Middle frontal gyrus (tissue), 1 donor: ENCODE measurements around the gene NDOR1.
"Not testable (repeated sequence)": the region's sequence is repeated elsewhere in the genome, so short reads cannot be mapped to it uniquely, and the experiment has no call there.

ENCODE experiments used
- DNase-seq: peaks from one replicate; pipeline ENCODE4 v3.0.0-alpha.2; 2015; ENCODE audit warnings: low spot score; ENCODE audit errors: extremely low spot score

The NDOR1 gene

DNA sequence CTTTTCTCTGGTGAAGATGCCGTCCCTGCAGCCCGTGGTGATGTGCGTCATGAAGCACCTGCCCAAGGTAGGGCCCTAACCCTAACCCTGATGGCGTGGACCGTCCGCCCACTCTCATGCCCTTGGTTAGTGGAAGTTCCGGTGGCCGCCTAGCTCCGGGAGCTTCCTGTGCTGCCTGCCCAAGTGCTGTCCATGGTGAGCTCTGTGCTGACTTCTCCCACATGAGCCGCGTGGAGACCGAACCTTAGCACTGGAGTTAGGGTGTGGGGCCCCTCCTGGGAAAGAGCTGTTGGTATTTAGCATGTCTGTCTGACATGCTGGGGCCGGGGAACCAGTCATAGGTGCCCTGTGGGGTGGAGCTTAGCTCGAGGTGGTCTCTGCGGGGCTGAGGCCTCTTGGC lies 50.9 kb downstream of the NDOR1 start:
- DNase-seq: no peak

DNA sequence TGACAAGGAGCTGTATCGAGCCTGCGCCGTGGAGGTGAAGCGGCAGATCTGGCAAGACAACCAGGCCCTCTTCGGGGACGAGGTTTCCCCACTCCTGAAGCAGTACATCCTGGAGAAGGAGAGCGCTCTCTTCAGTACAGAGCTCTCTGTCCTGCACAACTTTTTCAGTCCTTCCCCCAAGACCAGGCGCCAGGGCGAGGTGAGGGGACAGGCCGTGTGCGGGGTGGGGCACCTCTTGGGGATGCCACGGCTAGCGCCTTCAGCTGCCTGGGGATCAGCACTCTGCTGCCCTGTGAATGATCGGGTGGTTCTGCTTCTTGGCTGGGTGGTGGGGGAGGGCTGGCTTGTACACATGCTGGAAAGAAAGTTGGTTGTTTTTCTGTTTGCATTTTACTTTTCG lies 51.4 kb downstream of the NDOR1 start:
- DNase-seq: no peak

DNA sequence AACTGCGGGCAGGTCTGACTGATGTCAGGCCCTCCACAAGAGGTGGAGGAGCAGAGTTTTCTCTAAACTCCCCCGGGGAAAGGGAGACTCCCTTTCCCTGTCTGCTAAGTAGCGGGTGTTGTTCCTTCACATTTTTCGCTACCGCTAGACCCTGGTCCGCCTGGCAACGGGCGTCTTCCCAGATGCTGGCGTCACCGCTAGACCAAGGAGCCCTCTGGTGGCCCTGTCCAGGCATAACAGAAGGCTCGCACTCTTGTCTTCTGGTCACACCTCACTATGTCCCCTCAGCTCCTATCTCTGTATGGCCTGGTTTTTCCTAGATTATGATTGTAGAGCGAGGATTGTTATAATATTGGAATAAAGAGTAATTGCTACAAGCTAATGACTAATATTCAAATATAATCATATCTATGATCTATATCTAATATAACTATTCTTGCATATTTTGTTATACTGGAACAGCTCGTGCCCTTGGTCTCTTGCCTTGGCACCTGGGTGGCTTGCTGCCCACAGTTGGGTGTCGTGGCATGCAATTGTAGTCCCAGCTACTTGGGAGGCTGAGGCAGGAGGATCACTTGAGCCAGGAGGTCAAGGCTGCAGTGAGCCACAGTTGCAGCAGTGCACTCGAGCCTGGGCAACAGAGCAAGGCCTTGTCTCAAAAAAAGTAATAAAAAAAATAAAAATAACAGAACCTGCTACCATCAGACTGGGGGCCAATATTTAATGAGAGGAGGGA lies 56.8 kb downstream of the NDOR1 start:
- not testable (repeated sequence) for DNase-seq

DNA sequence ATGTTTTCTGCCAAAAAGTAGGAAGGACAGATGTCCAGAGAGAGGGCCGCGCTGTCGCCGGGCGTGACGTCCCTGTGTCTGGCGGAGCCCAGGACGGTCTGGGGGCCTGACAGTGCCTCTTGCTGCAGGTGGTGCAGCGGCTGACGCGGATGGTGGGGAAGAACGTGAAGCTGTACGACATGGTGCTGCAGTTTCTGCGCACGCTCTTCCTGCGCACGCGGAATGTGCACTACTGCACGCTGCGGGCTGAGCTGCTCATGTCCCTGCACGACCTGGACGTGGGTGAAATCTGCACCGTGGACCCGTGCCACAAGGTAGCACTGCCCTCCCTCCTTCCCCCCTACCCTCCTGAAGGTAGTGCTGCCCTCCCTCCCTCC lies 57.4 kb downstream of the NDOR1 start:
- no peak for DNase-seq

DNA sequence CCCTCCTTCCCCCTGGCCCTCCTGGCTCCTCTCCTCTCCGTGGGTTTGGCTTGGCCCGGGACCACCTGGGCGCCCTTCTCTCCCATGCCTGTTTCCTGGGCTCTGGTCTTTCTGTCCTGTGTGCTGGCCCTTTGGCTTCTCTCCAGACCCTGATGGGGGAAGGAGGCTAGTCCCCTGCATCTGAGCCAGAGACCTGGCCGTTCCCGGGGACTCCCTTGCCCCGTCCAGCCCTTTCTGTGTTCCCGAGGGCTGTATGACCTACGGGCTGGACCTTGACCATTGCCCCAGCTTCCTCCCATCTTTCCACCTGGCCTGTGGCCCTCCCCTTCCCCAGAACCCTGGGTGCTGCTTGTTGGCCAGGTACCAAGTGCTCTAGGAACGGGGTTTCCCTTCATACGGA lies 58.0 kb downstream of the NDOR1 start:
- DNase-seq: no peak

DNA sequence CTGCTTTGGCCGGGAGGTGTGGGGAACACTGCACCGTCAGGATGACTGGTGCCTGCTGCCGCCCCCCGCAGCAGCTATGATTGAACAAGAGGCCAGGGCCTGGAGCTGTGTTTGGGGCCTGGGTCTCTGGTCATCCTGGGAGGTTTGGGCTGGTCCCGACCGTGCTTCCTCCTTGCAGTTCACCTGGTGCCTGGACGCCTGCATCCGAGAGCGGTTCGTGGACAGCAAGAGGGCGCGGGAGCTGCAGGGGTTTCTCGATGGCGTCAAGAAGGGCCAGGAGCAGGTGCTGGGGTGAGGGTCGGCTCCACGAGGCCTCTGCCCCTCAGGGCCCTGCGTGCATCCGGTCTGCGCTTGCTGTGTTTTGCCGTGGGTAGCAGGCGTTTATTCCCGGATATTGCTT lies 58.6 kb downstream of the NDOR1 start:
- no peak for DNase-seq

DNA sequence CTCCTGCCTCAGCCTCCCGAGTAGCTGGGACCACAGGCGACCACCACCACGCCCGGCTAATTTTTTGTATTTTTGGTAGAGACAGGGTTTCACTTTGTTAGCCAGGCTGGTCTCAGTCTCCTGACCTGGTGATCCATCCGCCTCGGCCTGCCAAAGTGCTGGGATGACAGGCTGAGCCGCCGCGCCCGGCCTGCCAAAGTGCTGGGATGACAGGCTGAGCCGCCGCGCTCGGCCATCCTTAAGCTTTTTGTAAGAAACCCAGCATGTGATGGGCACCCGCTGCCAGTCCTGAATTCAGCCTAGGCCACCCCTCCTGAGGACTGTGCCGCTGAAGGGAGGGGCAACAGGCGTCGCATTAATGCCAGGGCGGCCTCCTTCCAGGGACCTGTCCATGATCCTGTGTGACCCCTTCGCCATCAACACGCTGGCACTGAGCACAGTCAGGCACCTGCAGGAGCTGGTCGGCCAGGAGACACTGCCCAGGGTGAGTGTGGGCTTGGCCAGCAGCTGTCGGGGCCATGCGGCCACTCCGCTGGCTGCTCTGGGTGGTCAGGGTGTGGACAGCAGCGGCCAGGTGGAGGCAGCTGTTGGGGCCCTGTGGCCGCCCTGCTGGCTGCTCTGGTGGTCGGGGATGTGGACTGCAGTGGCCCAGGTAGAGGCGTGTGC lies 60.1 kb downstream of the NDOR1 start:
- DNase-seq: no peak

DNA sequence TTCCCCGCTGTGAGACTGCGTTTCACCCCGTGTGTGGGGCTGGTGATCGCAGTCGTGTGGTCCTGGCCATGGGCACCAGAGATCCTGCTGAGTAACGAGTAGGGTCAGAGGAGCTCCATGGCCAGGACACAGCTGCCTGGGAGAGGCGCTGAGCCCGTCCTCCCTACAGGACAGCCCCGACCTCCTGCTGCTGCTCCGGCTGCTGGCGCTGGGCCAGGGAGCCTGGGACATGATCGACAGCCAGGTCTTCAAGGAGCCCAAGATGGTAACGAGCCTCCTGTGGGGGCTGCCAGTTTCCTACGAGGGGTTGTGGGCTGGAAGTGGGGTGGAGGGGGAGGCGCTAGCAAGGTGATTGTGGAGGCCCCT lies 60.6 kb downstream of the NDOR1 start:
- DNase-seq: no peak
